H1 (cell line): Measurements from ENCODE around the gene GTSE1. TPM values are rescaled to one million over a fixed set of nuclear protein-coding genes. Genes with fewer than 3 reads are reported as not detected.

ENCODE experiments used
- ATF3 ChIP-seq: IDR thresholded peaks from 2 replicates; pipeline ENCODE4 v1.6.1; 2011; ENCODE audit warnings: low read depth, mild to moderate bottlenecking, low read length; ENCODE audit not compliant: insufficient read depth
- CHD2 ChIP-seq: IDR thresholded peaks from 2 replicates; pipeline ENCODE4 v1.6.1; 2012; ENCODE audit warnings: low read length, improper control_type of control experiment
- POLR2A ChIP-seq, 2 experiments: IDR thresholded peaks; 1 replicate in 1 of 2; 2 replicates in 1 of 2; pipeline ENCODE4 v1.6.1; 2011; ENCODE audit warnings: low read depth in 2 of 2, low read length in 2 of 2, mild to moderate bottlenecking in 2 of 2; ENCODE audit errors: control extremely low read depth in 1 of 2
- TAF1 ChIP-seq: IDR thresholded peaks from 2 replicates; pipeline ENCODE4 v1.6.1; 2011; ENCODE audit warnings: mild to moderate bottlenecking, low read depth, low read length
- ZNF274 ChIP-seq: IDR thresholded peaks from 2 replicates; pipeline ENCODE4 v1.7.0; 2012; ENCODE audit warnings: low read length, borderline replicate concordance; ENCODE audit errors: extremely low read depth
- polyA plus RNA-seq, 7 experiments: library from polyadenylated mRNA; depleted of rRNA in 3 of 7; stranded (reverse) in 5 of 7; unstranded in 2 of 7; fragments of >200 nt in 5 of 7; fragments of 200-250 nt in 2 of 7; gene quantifications; 1 replicate in 5 of 7; 2 replicates in 1 of 7; 4 replicates in 1 of 7; pipeline versions ENCODE4 v1.2.1 to v1.2.3, GENCODE V29; 2011 to 2013; ENCODE audit warnings: missing spikeins in 2 of 7, mixed read lengths in 2 of 7
- total RNA-seq: library from RNA; stranded (reverse); fragmentation: NEBNext Ultra II Directional; extraction: Animal tissue kit (Norgen Biotek cat#: 25700); gene quantifications from 2 replicates; pipeline ENCODE4 v1.2.1, GENCODE V29; 2021

Gene GTSE1
- total and polyA plus RNA-seq, 2 of the 8 experiments (the other 6 are each of a cell fraction or from before 2014, with no cell fraction given): 17.5 to 38.6 TPM

- no peak for TF ChIP-seq ZNF274
- no peak for TF ChIP-seq POLR2A (IDR thresholded peaks at IDR 0.05; ENCODE audit: control extremely low read depth in 1 of 2, low read depth in 2 of 2, low read length in 2 of 2)
- TF ChIP-seq TAF1: no peak
- no peak for TF ChIP-seq ATF3
- no peak for TF ChIP-seq CHD2
- TF ChIP-seq, all 59 proteins: peak for 0
Measured at GRCh38 chr22:46361826-46362202, 65.1 kb downstream of the GTSE1 start (continued).
